Fibroblast of villous mesenchyme (primary cell): Measurements from ENCODE around the gene INF2. TPM values are rescaled to one million over a fixed set of nuclear protein-coding genes. Genes with fewer than 3 reads are reported as not detected.

Experiments used
- DNase-seq: peaks from one replicate; pipeline ENCODE4 v3.0.0-alpha.2; 2010; ENCODE audit warnings: low read depth
- H3K4me3 ChIP-seq: 2 replicates; pipeline ENCODE4 v1.5.1; 2011; ENCODE audit warnings: low read depth, mild to moderate bottlenecking, low read length
- total RNA-seq: library from RNA; depleted of rRNA; stranded (reverse); fragments of >200 nt; gene quantifications from 2 replicates; pipeline ENCODE4 v1.2.3, GENCODE V29; 2012
- TF ChIP-seq, protein P1 (sequence below): IDR thresholded peaks from 2 replicates; pipeline ENCODE4 v1.5.1; 2012; ENCODE audit warnings: low read depth, mild to moderate bottlenecking, low read length; ENCODE audit not compliant: insufficient read depth

INF2 gene
- total RNA-seq, 1 donor = 68.7 TPM

DNA sequence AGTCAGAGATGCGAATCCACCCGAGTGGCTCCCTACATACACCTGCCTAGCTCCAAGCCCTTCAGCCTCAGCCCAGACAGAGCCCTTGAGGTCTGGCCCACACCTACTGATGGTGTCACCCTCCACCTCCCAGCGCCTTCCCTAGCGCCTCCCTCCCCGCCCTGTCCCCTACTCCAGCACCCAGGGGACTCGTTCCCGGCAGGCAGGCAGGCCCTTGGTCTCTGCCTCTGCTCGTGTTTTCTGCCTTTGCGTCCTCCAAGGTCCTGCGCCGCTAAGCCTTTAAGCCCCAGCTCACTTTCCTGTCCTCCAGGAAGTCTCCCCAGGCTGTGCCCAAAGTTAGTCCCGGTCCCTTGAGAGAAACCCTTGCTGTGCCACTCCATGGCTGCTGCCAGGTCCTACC is 12.7 kb downstream of the INF2 start:
- DNase-seq = no peak

DNA sequence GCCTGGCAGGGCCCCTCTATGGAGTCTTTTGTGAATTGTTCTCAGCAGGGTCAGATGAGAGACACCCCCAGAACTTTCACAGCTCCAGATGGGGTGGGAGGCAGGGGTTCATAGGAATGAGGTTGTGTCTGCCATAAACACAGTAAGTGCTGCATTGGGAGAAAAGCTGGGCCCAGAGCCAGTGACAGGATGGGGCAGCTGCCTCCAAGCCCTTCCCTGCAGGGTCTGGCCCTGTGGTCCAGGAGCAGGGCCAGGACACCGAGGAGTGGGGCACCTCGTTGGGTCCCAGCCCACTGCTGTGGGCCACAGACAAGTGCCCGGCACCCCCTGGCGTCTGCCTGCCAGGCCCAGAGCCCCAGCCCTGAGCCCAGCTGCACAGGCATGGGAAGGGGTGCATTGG is 13.3 kb downstream of the INF2 start:
- DNase-seq = no peak
- TF ChIP-seq, protein P1, sequence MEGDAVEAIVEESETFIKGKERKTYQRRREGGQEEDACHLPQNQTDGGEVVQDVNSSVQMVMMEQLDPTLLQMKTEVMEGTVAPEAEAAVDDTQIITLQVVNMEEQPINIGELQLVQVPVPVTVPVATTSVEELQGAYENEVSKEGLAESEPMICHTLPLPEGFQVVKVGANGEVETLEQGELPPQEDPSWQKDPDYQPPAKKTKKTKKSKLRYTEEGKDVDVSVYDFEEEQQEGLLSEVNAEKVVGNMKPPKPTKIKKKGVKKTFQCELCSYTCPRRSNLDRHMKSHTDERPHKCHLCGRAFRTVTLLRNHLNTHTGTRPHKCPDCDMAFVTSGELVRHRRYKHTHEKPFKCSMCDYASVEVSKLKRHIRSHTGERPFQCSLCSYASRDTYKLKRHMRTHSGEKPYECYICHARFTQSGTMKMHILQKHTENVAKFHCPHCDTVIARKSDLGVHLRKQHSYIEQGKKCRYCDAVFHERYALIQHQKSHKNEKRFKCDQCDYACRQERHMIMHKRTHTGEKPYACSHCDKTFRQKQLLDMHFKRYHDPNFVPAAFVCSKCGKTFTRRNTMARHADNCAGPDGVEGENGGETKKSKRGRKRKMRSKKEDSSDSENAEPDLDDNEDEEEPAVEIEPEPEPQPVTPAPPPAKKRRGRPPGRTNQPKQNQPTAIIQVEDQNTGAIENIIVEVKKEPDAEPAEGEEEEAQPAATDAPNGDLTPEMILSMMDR = no peak
- H3K4me3 ChIP-seq = no peak overlapping the region

More for the DNA sequence above, 12.7 kb downstream of the INF2 start:
- TF ChIP-seq, protein P1 = no peak
- H3K4me3 ChIP-seq = no peak overlapping the region

DNA sequence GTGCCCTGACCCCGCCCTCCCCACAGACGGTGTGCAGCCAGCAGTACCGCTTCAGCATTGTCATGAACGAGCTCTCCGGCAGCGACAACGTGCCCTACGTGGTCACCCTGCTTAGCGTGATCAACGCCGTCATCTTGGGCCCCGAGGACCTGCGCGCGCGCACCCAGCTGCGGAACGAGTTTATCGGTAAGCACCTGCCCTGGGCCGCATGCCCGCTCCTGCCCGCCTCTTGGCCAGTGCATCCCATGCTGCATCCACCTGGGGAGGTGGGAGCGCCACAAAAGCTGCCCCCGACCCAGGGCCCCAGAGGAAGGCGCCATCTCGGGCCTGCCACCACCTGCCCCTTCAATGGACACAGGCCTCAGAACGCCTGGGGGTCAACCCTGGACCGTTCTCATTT is 13.9 kb downstream of the INF2 start:
- H3K4me3 ChIP-seq = no peak overlapping the region
- TF ChIP-seq, protein P1 = no peak
- DNase-seq = no peak

DNA sequence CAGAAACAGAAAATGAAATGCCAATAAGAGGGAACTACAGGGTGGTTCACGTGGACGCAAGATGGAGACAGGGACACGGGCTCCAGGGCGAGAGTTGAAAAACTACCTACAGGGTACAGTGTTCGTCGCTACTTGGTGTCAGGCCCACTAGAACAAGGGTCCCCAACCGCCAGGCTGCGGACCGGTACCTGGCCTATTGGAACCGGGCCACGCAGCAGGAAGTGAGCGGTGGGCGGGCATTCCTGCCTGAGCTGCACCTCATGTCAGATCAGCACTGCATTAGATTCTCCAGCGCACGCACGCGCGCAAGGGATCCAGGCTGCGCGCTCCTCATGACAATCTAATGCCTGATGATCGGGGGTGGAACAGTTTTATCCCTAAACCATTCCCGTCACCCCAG is 14.8 kb downstream of the INF2 start:
- DNase-seq = no peak
- TF ChIP-seq, protein P1 = no peak
- H3K4me3 ChIP-seq = no peak overlapping the region

DNA sequence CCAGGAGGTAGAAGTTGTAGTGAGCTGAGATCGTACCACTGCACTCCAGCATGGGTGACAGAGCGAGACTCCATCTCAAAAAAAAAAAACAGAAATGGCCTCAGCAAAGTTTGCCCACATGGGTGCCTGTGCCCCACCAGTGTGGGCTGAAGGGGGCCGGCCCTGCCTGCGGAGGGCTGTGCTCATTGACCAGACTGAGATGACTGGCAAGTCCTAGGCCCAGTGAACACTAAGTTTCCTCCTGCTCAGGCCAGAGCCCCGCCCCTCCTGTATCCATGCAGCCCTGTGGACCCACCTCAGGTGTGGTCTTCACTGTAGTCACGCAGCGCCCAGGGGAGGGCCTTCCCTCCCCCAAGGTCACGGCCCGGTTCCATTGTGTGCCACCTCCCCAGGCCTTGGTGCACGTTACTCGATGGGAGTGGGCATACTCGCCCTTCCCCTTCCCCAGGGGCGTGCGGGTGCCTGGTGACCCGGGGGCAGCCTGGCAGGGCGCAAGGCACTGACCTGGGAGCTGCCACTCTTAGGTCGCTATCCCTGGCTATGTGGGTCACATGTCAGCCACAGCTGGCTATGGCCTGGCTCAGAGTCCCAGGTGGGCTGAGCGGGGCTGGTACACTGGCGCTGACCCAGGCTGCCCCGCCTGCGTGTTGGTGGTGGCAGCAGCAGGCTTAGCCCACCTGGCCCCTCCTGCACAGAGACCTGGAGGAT is 16.1 kb downstream of the INF2 start:
- no peak for DNase-seq
- no peak overlapping the region for H3K4me3 ChIP-seq
- TF ChIP-seq, protein P1 = no peak

DNA sequence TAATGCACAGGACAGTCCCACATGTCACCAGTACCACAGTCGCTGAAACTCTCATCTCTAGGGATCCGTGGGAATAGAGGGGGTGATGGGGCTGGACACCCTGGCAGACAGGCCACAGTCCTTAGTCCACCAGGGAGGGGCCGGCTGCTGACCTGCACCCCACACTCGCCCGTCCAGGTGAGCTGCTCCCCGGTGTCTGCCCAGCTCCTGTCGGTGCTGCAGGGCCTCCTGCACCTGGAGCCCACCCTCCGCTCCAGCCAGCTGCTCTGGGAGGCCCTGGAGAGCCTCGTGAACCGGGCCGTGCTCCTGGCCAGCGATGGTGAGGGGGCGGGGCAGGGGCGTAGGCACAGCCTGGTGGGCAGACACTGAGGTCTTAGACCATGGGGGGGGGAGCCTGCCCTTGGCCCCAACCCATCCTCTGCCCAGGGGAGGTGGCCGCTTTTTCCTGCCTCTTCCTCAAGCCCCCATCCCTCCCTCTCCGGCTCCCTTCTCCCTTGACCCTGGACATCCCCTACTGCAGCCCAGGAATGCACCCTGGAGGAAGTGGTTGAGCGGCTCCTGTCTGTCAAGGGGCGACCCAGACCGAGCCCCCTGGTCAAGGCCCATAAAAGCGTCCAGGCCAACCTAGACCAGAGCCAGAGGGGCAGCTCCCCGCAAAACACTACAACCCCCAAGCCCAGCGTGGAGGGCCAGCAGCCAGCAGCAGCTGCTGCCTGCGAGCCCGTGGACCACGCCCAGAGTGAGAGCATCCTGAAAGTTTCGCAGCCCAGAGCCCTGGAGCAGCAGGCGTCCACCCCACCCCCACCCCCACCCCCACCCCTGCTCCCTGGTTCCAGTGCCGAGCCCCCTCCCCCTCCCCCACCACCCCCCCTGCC is 17.6 kb downstream of the INF2 start:
- H3K4me3 ChIP-seq = no peak overlapping the region
- DNase-seq = no peak
- TF ChIP-seq, protein P1 = no peak
